Nephron progenitor cell (in vitro differentiated cells): ENCODE measurements around the gene PAPSS1.

Source experiments
- DNase-seq: peaks from one replicate; pipeline ENCODE4 v3.0.0; 2021
- H3K27ac Mint-ChIP-seq: 2 replicates; pipeline ENCODE4 v1.8.0; 2021; ENCODE audit warnings: mild to moderate bottlenecking, moderate library complexity, mixed read lengths
- H3K27me3 Mint-ChIP-seq: 2 replicates; pipeline ENCODE4 v1.8.0; 2021; ENCODE audit warnings: mild to moderate bottlenecking, low read depth, mixed read lengths; ENCODE audit not compliant: poor library complexity
- H3K36me3 Mint-ChIP-seq: 2 replicates; pipeline ENCODE4 v1.8.0; 2021; ENCODE audit warnings: low read depth, mixed read lengths
- H3K4me1 Mint-ChIP-seq: 2 replicates; pipeline ENCODE4 v1.8.0; 2021; ENCODE audit warnings: mixed read lengths
- H3K4me3 Mint-ChIP-seq: 2 replicates; pipeline ENCODE4 v1.8.0; 2021; ENCODE audit warnings: mild to moderate bottlenecking, moderate library complexity, mixed read lengths
- H3K9me3 Mint-ChIP-seq: 2 replicates; pipeline ENCODE4 v1.8.0; 2021; ENCODE audit warnings: mild to moderate bottlenecking, moderate library complexity, mixed read lengths
- CTCF ChIP-seq: fragments of 200-600 bp; sonication (generic); IDR thresholded peaks from 2 replicates; pipeline ENCODE4 v1.5.0; 2021; ENCODE audit warnings: antibody characterized with exemption

Gene PAPSS1

GRCh38 chr4:107640197-107640596 is 79.8 kb downstream of the PAPSS1 start:
- no peak overlapping the region for H3K4me3 Mint-ChIP-seq
- no peaks in the 10 kb centered on the region for H3K27me3 Mint-ChIP-seq
- H3K36me3 Mint-ChIP-seq = peaks cover 21% of the 10 kb centered on the region
- no peak overlapping the region for H3K27ac Mint-ChIP-seq
- no peaks in the 10 kb centered on the region for H3K4me1 Mint-ChIP-seq
- no peak for TF ChIP-seq CTCF
- DNase-seq = no peak
- no peaks in the 10 kb centered on the region for H3K9me3 Mint-ChIP-seq

- Mint-ChIP-seq H3K27me3 (no peaks in the 10 kb centered on the region), H3K9me3 (no peaks in the 10 kb centered on the region), H3K4me1 (no peaks in the 10 kb centered on the region), H3K36me3 (peaks cover 20% of the 10 kb centered on the region), H3K27ac (no peak overlapping the region), H3K4me3 (no peak overlapping the region)
- DNase-seq = no peak
- TF ChIP-seq CTCF = no peak
These were observed 84.3 kb downstream of the PAPSS1 start for GRCh38 chr4:107635735-107636134.

- H3K9me3 Mint-ChIP-seq = no peaks in the 10 kb centered on the region
- peaks cover 10% of the 10 kb centered on the region for H3K4me1 Mint-ChIP-seq
- no peak overlapping the region for H3K27ac Mint-ChIP-seq
- no peak for DNase-seq
- peaks cover 41% of the 10 kb centered on the region for H3K36me3 Mint-ChIP-seq
- no peaks in the 10 kb centered on the region for H3K27me3 Mint-ChIP-seq
- TF ChIP-seq CTCF = no peak
- H3K4me3 Mint-ChIP-seq = no peak overlapping the region
These were observed 88.5 kb downstream of the PAPSS1 start for GRCh38 chr4:107631560-107631959.

- DNase-seq = no peak
- H3K4me1 Mint-ChIP-seq = peaks cover 10% of the 10 kb centered on the region
- H3K36me3 Mint-ChIP-seq = peaks cover 50% of the 10 kb centered on the region
These were observed 89.8 kb downstream of the PAPSS1 start for GRCh38 chr4:107630185-107630705.

GRCh38 chr4:107629318-107629717 is 90.7 kb downstream of the PAPSS1 start:
- DNase-seq = no peak
- H3K27me3 Mint-ChIP-seq = no peaks in the 10 kb centered on the region
- H3K4me3 Mint-ChIP-seq = no peak overlapping the region
- H3K9me3 Mint-ChIP-seq = peaks cover 7% of the 10 kb centered on the region
- H3K4me1 Mint-ChIP-seq = peaks cover 10% of the 10 kb centered on the region
- H3K27ac Mint-ChIP-seq = peak overlapping the region; percentile 31
- peaks cover 60% of the 10 kb centered on the region for H3K36me3 Mint-ChIP-seq
- no peak for TF ChIP-seq CTCF

More at GRCh38 chr4:107630185-107630705, 89.8 kb downstream of the PAPSS1 start:
- Mint-ChIP-seq H3K27me3 (no peaks in the 10 kb centered on the region), H3K4me3 (no peak overlapping the region), H3K9me3 (peaks cover under 1% of the 10 kb centered on the region), H3K27ac (peak overlapping the region; percentile 62)
- TF ChIP-seq CTCF = no peak

GRCh38 chr4:107625391-107625902 is 94.6 kb downstream of the PAPSS1 start:
- H3K4me3 Mint-ChIP-seq = no peak overlapping the region
- no peak overlapping the region for H3K27ac Mint-ChIP-seq
- no peak for TF ChIP-seq CTCF
- H3K4me1 Mint-ChIP-seq = peaks cover 9% of the 10 kb centered on the region
- H3K36me3 Mint-ChIP-seq = peaks cover 69% of the 10 kb centered on the region
- no peaks in the 10 kb centered on the region for H3K27me3 Mint-ChIP-seq
- DNase-seq = no peak
- peaks cover 21% of the 10 kb centered on the region for H3K9me3 Mint-ChIP-seq
